ENCODE measurements around the gene HOXB9. TPM values are rescaled to one million over a fixed set of nuclear protein-coding genes. Genes with fewer than 3 reads are reported as not detected.

The HOXB9 gene
- total RNA-seq, 1 experiment from 2014 or later: 0.24 TPM

GRCh38 chr17:48601539-48602425 is 24.4 kb downstream of the HOXB9 start (continued):
- TF ChIP-seq ZMAT4 (CRISPR knock-in tag; IDR thresholded peaks at IDR 0.05): no peak

GRCh38 chr17:48601207-48601538 is 25.0 kb downstream of the HOXB9 start:
- no peak overlapping the region for H3K27ac Mint-ChIP-seq
- H3K9me3 Mint-ChIP-seq: no peaks in the 10 kb centered on the region
- H3K36me3 Mint-ChIP-seq: peaks cover 2% of the 10 kb centered on the region; the same call in 1 of the 2 replicates
- DNase-seq (ENCODE audit: low spot score) (no peak), ATAC-seq (no peak)
- H3K4me3 Mint-ChIP-seq: no peak overlapping the region
- H3K27me3 Mint-ChIP-seq (ENCODE audit: low read depth): peaks cover 100% of the 10 kb centered on the region; the same call in 1 of the 2 replicates
- ChIA-PET CTCF (interaction anchor here (0.7 to 1.6 kb wide), 9 partner anchors 11 to 340 kb away, joined by 3 to 5 read pairs (median 4); partner anchors contain the start of gene HOXB3), POLR2A (no interaction called here)
- peaks cover 29% of the 10 kb centered on the region for H3K4me1 Mint-ChIP-seq
- TF ChIP-seq IRF2 (CRISPR knock-in tag; IDR thresholded peaks at IDR 0.05; ENCODE audit: borderline replicate concordance, low read depth) (no peak), ZMAT4 (CRISPR knock-in tag; IDR thresholded peaks at IDR 0.05) (no peak), TCF7 (CRISPR knock-in tag; IDR thresholded peaks at IDR 0.05; ENCODE audit: low read depth) (no peak), ZNF317 (CRISPR knock-in tag; IDR thresholded peaks at IDR 0.05; ENCODE audit: borderline replicate concordance, low read depth) (no peak), SMAD3 (CRISPR knock-in tag; IDR thresholded peaks at IDR 0.05; ENCODE audit: borderline replicate concordance) (no peak), FOXP1 (CRISPR knock-in tag; IDR thresholded peaks at IDR 0.05; ENCODE audit: borderline replicate concordance) (no peak), GABPB1 (CRISPR knock-in tag; IDR thresholded peaks at IDR 0.05) (no peak), ARID4B (CRISPR knock-in tag; IDR thresholded peaks at IDR 0.05; ENCODE audit: borderline replicate concordance) (no peak), ZBTB43 (CRISPR knock-in tag; IDR thresholded peaks at IDR 0.05) (no peak), HMGXB4 (CRISPR knock-in tag; IDR thresholded peaks at IDR 0.05) (no peak)

GRCh38 chr17:48600244-48601098 is 25.7 kb downstream of the HOXB9 start:
- no peaks in the 10 kb centered on the region for H3K9me3 Mint-ChIP-seq
- ChIA-PET POLR2A (no interaction called here), CTCF (interaction anchor here (1.2 to 1.6 kb wide), 4 partner anchors 12 to 248 kb away, joined by 4 to 5 read pairs (median 4); no protein-coding TSS in a partner anchor)
- ATAC-seq (no peak), DNase-seq (ENCODE audit: low spot score) (no peak)
- peaks cover 30% of the 10 kb centered on the region for H3K4me1 Mint-ChIP-seq
- H3K4me3 Mint-ChIP-seq: no peak overlapping the region
- H3K27ac Mint-ChIP-seq: no peak overlapping the region
- peaks cover 2% of the 10 kb centered on the region; the same call in 1 of the 2 replicates for H3K36me3 Mint-ChIP-seq
- peaks cover 100% of the 10 kb centered on the region; the same call in 1 of the 2 replicates for H3K27me3 Mint-ChIP-seq (ENCODE audit: low read depth)
- TF ChIP-seq FOXP1 (CRISPR knock-in tag; IDR thresholded peaks at IDR 0.05; ENCODE audit: borderline replicate concordance) (no peak), PRDM15 (CRISPR knock-in tag; IDR thresholded peaks at IDR 0.05) (no peak), ATF6 (CRISPR knock-in tag; IDR thresholded peaks at IDR 0.05) (no peak), NR3C1 (CRISPR knock-in tag; conservative IDR thresholded peaks at IDR 0.05; ENCODE audit: low read depth) (no peak), TEAD1 (CRISPR knock-in tag; IDR thresholded peaks at IDR 0.05) (no peak)

Data from WTC11 (cell line).